DMS 273 (cell line): Measurements from ENCODE around the gene SCN4A.

ENCODE experiments used
- DNase-seq: peaks from one replicate; lab custom pipeline; 2025; ENCODE audit not compliant: unreplicated experiment; lab: John Stamatoyannopoulos, UW

The SCN4A gene

GRCh38 chr17:64002658-64003525 lies 30.2 kb upstream of the SCN4A start:
- no peak for DNase-seq

GRCh38 chr17:64001763-64002529 lies 29.2 kb upstream of the SCN4A start:
- DNase-seq: no peak

- no peak for DNase-seq
Observed at GRCh38 chr17:64001091-64001579, 28.4 kb upstream of the SCN4A start.

- no peak for DNase-seq
Observed at GRCh38 chr17:63999680-64000531, 27.2 kb upstream of the SCN4A start.

GRCh38 chr17:63998721-63999679 lies 26.3 kb upstream of the SCN4A start:
- DNase-seq: no peak

DNA sequence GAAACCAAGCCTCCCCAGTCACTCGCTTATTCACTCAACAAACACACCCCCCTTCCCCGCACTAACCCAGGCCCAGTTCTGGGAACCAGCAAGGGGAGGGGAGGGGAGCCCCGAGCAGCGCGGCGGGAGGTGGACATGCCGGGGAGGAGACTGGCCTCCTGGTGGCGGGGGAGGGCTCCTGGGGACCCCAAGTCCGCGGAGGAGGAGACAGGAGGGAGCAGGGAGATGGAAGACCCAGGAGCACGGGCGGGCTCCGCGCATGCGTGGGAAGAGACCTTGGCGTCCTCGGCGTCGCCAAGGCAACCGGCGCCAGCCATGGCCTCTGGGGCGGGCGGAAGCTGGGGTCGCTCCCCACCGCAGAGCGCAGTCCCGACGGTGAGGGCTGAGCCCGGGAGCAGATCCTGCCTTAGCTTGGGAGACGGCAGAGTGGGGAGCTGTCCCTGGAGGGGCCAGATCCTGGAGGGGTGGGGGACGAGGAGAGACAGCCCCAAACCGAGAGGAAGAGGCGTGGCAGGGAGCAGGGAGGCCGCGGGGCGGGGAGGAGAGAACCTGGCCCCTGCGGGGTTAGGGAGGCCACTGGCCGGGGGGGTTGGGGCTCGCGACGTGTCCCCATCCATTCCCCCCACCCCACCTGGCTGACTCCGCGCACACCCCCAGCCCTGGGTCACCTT lies 25.5 kb upstream of the SCN4A start, which contains the start of gene PRR29:
PRR29 (plus strand) TSS at position 302 of the 671 bp plus-strand sequence; CDS start at position 316, 14 bp downstream.
- DNase-seq: peak; percentile 92

DNA sequence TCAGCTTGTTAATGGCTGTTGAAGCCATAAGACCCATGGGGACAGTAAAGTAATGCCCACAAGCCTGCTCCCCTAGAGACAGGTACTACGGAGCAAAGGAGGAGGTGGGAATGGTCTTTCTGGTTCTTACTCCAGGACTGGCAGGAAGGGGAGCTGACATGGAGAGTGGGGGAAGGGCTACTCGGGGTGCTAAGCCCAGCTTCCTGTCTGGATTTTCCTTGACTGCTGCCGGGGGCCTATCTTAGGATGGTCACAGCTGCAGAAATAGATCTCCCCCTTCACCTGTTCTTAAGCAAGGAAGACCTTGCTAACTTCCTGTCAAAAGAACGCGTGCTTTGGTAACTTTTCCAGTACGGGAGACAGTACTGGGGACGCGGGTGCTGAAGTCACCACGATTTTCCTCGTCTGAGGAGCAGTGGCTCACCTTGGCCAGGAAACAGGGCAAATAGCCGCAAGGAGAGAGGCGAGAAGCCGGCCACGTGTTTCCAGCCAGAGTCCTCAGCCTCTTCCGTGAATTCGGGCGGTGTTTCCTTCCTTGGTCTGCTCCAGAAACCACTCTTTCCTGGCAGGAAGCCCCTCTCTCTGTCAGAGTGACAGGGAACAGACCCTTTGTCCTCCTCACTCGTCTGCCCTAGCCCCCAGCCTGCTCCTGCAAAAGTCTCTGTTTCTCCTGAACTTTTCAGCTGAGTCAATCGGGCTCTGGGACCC lies 24.8 kb upstream of the SCN4A start:
- DNase-seq: no peak

GRCh38 chr17:63996430-63997182 lies 23.9 kb upstream of the SCN4A start:
- no peak for DNase-seq

DNA sequence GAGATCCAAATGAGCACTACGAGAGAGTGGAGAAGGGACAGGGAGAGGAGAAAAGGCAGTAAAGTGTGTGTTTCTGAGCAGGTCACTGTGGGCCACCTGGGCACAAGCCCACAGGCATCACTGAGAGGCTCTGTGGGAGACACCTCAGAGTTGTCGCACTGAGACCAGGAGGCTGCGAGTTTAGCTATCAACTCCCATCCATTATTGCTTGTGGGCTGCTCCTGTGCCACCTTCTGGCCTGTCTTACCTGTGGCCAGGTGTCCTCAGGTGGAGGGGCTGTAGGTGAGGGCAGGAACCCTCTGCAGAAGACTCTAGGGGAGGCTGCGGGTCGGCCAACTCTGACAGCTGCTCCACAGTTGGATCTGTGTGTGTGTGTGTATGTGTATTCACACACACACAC lies 22.9 kb upstream of the SCN4A start:
- no peak for DNase-seq

DNA sequence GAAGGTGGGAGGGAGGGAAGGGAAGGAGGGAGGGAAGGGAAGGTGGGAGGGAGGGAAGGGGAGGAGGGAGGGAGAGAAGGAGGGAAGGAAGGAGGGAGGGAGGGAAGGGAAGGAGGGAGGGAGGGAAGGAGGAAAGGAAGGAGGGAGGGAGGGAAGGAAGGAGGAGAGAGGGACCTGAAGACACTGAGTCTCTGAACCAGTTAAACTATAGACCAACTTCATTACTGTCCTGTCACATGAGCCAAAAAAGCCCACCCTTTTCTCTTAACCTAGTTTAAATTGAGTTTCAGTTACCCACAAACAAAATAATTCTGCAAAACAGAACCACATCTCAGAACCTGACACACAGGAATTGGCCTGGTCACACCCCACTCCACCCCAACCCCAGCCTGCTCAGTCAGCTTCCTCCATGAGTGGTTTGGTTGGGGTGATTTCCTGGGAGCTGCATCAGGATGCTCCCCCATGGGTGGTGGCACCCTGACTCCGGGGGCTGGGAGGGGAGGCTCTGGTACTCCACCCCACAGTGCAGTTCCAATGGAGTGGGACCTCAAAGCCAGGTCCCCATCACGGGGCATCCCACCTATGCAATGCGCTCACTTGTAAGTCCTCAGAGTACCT lies 20.8 kb upstream of the SCN4A start:
- DNase-seq: no peak

DNA sequence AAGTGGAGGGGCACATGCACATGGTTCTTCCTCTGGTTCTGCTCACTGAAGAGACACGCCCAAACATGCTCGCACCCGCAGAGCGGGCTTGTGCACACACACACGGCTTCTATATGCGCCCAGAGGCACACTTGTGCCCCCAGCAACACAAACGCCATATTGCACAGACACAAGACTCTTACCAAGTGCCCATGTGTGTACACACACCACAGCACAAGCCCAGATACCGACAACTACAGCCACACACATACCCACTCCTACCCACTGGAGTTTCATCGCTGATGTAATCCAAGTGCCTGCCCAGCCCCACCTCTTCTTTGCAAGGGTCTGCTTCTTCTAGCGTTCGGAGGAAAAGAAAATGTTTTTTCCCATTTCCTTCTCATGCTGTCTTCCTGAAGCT lies 18.9 kb upstream of the SCN4A start:
- DNase-seq: no peak

- no peak for DNase-seq
Observed at GRCh38 chr17:63989622-63990345, 17.1 kb upstream of the SCN4A start.

DNA sequence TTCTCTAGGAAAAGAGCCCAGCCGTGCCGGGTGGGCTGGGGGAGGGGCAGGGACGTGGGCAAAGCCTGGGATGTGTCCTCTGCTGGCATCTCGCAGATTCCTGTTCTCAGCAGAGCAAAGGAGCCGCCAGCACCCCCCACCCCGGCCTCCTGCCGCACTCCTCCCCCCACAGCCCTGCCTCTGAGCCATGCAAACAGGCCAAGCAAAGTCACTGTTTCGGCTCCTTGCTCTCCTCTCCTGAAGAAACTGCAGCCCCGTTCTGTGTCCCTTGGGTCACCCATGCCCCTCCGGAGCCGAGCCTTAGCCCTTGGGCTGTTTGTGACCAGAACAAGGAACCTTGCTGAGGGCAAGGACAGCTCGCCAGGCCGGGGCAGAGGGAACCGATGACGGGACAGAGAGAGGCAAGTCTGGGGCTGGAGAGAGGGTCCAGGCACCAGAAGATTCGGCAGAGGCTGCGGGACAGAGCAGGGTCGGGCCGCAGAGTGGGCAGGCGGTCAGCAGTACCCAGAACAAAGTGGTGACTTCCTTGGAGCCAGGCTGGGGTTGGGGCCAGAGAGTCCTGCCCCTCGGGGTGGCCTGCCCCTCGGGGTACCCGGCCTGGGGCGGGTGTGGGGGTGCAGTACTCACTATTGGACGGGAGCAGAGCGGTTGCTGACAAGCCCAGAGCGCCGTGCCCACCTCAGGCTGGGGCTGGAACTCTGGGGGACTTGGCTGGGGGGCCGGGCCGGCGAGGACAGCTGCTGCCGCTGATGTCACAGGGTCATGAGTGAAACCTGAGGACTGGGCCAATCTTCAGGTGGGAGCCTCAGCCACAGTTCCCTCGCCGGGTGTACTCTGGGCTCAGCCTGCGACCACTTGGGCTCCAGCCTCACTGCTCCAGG lies 16.3 kb upstream of the SCN4A start:
- DNase-seq: peak; percentile 39

DNA sequence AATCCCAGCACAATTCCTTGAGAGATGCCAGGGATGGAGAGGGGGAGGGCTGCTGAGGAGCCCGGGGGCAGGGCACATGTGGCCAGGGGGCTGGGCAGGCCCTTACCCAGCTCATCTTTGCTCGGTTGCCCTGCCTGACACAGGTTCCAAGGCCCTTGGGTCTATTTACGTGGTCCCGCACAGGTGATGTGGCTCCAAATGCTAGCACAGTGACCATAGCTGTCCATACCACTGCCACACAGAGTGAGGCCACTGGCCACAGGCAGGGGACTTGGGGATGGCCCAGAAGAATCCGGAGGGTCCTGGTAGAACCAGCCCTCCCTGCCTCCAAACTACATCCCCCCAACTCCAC lies 15.4 kb upstream of the SCN4A start:
- no peak for DNase-seq

GRCh38 chr17:63987221-63988126 lies 14.8 kb upstream of the SCN4A start:
- DNase-seq: no peak
